GM18951 (cell line): ENCODE measurements around the gene RASA3.

Experiments used
- POLR2A ChIP-seq: IDR thresholded peaks from 4 replicates; pipeline ENCODE4 v1.6.1; 2011; ENCODE audit warnings: mild to moderate bottlenecking; ENCODE audit not compliant: insufficient read length, insufficient read depth; ENCODE audit errors: extremely low read depth
- in situ Hi-C: fragments of 300-500 bp; cut with MboI; formaldehyde crosslinking; loops from one replicate; pipeline ENCODE4 v1.12.0; 2022; ENCODE audit warnings: low sequenced_read_pairs, mixed read lengths, inconsistent platforms; ENCODE audit not compliant: unreplicated experiment

Gene RASA3

DNA sequence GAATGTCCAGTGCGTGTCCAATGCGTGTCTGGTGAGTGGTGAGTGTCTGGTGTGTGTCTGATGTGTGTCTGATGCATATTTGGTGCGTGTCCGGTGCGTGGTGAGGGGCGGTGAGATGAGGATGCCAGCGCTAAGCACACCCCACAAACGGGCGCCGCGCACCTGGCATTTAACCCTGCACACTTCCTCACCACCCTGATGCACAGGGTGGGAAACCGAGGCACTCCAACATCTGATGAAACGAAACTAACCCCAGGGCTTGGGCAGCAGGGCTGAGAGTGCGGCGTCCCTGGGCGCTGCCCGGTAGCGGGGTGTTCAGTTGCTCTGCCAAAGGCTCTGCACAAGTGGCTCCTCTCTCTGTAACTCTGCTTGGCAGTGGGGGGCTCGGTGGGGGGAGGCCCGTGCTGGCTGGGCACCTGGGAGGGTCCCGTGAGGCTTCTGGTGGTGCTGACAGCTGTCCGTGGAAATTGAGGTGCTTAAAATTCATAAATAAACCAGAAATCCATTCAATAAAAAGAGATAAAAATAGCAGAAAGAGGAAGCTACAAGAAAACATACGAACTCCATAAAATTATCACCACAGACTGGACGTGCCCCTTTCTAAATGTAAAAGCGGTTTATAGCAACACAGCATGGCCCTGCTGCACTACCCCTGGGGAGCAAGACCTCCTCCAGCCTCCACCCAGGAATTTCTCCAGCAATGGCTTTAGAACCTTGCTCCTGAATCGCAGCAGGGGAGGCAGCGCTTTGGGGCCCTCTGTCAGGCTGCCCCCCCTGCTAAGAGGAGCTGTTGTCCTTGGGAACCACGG is 76.0 kb downstream of the RASA3 start:
- TF ChIP-seq POLR2A = no peak
- in situ Hi-C loops = no loop called here

- TF ChIP-seq POLR2A = no peak
- in situ Hi-C loops = no loop called here
These were observed 76.7 kb downstream of the RASA3 start for GRCh38 chr13:114055766-114056165.

DNA sequence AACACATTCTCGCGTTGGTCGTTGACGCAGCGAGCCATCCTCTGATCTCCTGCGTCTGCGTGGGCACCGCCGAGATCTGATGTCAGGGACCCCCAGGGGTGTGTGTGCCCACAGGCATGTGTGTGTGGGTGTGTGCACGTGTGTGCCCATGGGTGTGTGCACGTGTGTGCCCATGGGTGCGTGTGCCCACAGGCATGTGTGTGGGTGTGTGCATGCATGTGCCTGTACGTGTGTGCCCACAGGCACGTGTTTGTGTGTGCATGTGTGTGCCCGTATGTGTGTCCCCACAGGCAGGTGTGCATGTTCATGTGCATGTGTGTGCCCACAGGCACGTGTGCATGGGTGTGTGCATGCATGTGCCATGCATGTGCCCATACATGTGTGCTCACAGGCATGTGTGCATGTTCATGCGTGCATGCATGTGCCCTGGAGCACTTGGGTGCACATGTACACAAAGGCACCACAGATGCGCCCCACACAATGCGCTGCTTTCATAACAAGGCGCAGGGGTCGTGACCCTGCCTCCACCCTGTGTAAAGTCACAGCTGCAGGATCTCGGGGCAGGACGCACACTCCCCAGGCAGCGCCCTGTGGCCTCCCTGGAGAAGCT is 77.5 kb downstream of the RASA3 start:
- in situ Hi-C loops = no loop called here
- no peak for TF ChIP-seq POLR2A

- no peak for TF ChIP-seq POLR2A
- in situ Hi-C loops = no loop called here
These were observed 78.2 kb downstream of the RASA3 start for GRCh38 chr13:114054264-114054663.

DNA sequence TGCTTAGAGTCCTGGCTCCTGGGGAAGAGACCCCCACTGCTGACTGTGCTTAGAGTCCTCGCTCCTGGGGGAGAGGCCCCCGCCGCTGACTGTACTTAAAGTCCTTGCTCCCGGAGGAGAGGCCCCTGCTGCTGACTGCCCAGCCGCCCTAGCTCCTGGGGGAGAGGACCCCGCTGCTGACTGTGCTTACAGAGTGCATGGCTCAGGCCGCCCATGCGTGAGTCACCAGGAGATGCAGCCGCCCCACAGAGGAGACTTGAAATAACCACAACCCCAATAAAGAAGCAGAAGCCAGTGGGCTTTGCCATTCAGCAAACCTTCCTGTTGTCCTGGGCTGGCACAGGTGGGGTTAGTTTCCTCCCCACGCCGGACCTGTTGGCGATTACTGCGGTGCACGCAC is 79.4 kb downstream of the RASA3 start:
- in situ Hi-C loops = no loop called here
- no peak for TF ChIP-seq POLR2A

- in situ Hi-C loops = no loop called here
These were observed 81.6 kb downstream of the RASA3 start for GRCh38 chr13:114050536-114051450.

GRCh38 chr13:114049626-114050101 is 82.8 kb downstream of the RASA3 start:
- in situ Hi-C loops = no loop called here
- TF ChIP-seq POLR2A = no peak

More at GRCh38 chr13:114050536-114051450, 81.6 kb downstream of the RASA3 start:
- TF ChIP-seq POLR2A = no peak

- in situ Hi-C loops = no loop called here
- TF ChIP-seq POLR2A = no peak
These were observed 83.4 kb downstream of the RASA3 start for GRCh38 chr13:114049026-114049425.

DNA sequence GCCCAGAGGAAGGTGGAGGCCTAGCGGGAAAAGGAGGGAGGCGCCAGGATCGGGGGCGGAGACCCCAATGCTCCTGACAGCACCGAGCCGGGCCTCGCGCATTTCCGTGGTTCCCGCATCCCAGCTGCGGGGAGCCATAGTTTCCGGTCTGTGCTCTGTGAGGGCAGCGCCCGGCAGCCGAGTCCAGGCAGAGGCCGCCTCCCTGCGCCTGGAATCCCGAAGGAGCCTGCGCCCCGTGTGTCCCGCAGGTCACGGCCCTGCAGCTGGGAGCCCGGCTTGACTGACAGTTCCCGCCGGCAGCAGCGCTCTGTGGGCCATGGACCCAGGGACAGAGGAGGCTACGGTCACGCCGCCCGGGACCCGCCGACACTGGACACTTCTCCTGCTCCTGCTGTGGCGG is 84.0 kb downstream of the RASA3 start:
- no peak for TF ChIP-seq POLR2A
- in situ Hi-C loops = no loop called here

DNA sequence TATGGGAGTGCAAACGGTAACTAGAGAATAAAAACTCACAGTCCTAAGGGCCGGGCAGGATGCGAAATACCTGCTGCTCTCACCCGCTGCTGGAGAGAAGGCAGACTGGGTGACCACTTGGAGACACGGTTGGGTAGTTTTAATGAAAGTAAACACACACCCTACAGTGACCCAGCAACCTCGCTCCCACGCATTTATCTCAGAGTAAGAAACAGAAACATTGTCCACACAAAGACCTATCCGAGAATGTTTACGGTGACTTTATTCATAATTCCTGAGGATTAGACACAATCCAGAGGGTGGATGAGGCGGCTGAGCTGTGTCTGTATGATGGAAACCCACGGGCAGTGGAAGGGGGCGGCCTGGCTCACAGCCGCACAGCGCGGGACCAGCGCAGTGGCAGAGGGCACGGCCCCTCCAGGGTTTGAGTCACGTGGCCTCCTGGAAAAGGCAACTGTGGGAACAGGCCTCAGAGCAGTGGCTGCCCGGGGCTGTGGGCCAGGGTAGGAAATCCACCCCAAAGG is 85.0 kb downstream of the RASA3 start:
- in situ Hi-C loops = no loop called here
- TF ChIP-seq POLR2A = no peak

- in situ Hi-C loops = no loop called here
These were observed 85.9 kb downstream of the RASA3 start for GRCh38 chr13:114046431-114046975.

GRCh38 chr13:114045113-114045735 is 87.2 kb downstream of the RASA3 start:
- TF ChIP-seq POLR2A = no peak
- in situ Hi-C loops = no loop called here

More at GRCh38 chr13:114046431-114046975, 85.9 kb downstream of the RASA3 start:
- TF ChIP-seq POLR2A = no peak
